ENCODE measurements around the gene SGK2. TPM values are rescaled to one million over a fixed set of nuclear protein-coding genes. Genes with fewer than 3 reads are reported as not detected.

Gene SGK2
- total and polyA plus RNA-seq, 9 of the 15 experiments (the other 6 are each of a cell fraction or from before 2014, with no cell fraction given) = 0.07 to 0.31 (median 0.15) TPM; not detected in 2

DNA sequence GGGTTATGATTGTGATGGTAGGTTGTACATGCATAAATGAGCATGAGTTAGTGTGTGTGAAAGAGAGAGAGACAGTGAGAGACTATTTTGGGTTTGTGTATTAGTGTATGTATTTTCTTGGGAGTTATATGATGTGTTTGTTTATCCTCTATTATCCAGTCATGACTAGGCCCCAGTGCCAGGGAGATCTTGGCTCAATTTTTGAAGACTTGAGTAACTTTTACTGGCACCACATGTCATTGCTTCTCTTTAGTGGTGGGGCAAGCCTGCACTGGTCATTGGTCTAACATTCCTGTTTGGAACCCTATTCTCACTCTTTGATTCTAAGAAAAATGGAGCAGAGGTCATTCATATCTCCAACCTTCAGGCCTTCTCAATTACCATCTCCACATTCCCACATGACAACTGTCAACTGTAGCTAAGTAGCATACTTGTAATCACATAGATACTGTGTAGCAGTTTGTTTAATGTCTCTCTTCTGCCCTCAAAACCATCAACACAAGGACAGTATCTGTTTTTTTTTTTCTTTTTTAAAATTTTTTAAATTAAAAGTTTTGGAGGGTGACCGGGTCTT, 42.5 kb upstream of the SGK2 start (continued):
- TF ChIP-seq MNT (conservative IDR thresholded peaks at IDR 0.05) (0 out of 4 replicates have a peak, but pooled peaks of 1 of the 2 experiments have one; percentile 34), ZNF174 (CRISPR knock-in tag; IDR thresholded peaks at IDR 0.05) (no peak), NRF1 (conservative IDR thresholded peaks at IDR 0.05 in 1 of 2, IDR thresholded peaks at IDR 0.05 in 1 of 2) (no peak), MTA2 (IDR thresholded peaks at IDR 0.05; ENCODE audit: low read depth) (peak; percentile 33; the same call in 1 of the 2 replicates), CREBBP (IDR thresholded peaks at IDR 0.05; ENCODE audit: low read depth, low read length) (no peak), POLR2AphosphoS5 (IDR thresholded peaks at IDR 0.05; ENCODE audit: control insufficient read depth, insufficient read depth, low read depth, low read length) (0 out of 2 replicates have a peak, but pooled peaks have one; percentile 49), CBFA2T2 (conservative IDR thresholded peaks at IDR 0.05) (peak; percentile 79), POLR2AphosphoS2 (IDR thresholded peaks at IDR 0.05; ENCODE audit: low read length) (no peak), DNMT1 (IDR thresholded peaks at IDR 0.05) (no peak), CREB1 (IDR thresholded peaks at IDR 0.05) (no peak), CREB1 (CRISPR knock-in tag; IDR thresholded peaks at IDR 0.05) (no peak), SNRNP70 (optimal IDR thresholded peaks at IDR 0.05; ENCODE audit: low read depth, low read length) (no peak), KDM1A (IDR thresholded peaks at IDR 0.05) (peak; percentile 20 to 46; a peak in 2 of 4 replicates), EHMT2 (IDR thresholded peaks at IDR 0.05) (0 out of 2 replicates have a peak, but pooled peaks have one; percentile 19), CEBPB (tag; IDR thresholded peaks at IDR 0.05) (no peak), CBX5 (IDR thresholded peaks at IDR 0.05; ENCODE audit: borderline replicate concordance, low read depth) (no peak), CBFA2T3 (IDR thresholded peaks at IDR 0.05) (peak; percentile 90), ZNF592 (IDR thresholded peaks at IDR 0.05) (peak; percentile 35), TRIM24 (IDR thresholded peaks at IDR 0.05) (0 out of 4 replicates have a peak, but pooled peaks of 1 of the 2 experiments have one; percentile 29), STAG1 (CRISPR knock-in tag; IDR thresholded peaks at IDR 0.05; ENCODE audit: borderline replicate concordance) (no peak), BRD9 (IDR thresholded peaks at IDR 0.05; ENCODE audit: low read depth, partially characterized antibody) (peak; percentile 26)
- TF ChIP-seq, protein P1, sequence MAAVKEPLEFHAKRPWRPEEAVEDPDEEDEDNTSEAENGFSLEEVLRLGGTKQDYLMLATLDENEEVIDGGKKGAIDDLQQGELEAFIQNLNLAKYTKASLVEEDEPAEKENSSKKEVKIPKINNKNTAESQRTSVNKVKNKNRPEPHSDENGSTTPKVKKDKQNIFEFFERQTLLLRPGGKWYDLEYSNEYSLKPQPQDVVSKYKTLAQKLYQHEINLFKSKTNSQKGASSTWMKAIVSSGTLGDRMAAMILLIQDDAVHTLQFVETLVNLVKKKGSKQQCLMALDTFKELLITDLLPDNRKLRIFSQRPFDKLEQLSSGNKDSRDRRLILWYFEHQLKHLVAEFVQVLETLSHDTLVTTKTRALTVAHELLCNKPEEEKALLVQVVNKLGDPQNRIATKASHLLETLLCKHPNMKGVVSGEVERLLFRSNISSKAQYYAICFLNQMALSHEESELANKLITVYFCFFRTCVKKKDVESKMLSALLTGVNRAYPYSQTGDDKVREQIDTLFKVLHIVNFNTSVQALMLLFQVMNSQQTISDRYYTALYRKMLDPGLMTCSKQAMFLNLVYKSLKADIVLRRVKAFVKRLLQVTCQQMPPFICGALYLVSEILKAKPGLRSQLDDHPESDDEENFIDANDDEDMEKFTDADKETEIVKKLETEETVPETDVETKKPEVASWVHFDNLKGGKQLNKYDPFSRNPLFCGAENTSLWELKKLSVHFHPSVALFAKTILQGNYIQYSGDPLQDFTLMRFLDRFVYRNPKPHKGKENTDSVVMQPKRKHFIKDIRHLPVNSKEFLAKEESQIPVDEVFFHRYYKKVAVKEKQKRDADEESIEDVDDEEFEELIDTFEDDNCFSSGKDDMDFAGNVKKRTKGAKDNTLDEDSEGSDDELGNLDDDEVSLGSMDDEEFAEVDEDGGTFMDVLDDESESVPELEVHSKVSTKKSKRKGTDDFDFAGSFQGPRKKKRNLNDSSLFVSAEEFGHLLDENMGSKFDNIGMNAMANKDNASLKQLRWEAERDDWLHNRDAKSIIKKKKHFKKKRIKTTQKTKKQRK (IDR thresholded peaks at IDR 0.05; ENCODE audit: borderline replicate concordance, low read depth, low read length) = no peak

All from K562 (cell line).